Daoy (cell line): ENCODE results near the gene LYPLAL1. TPM values are rescaled to one million over a fixed set of nuclear protein-coding genes. Genes with fewer than 3 reads are reported as not detected.
"Not testable (repeated sequence)": the region's sequence is repeated elsewhere in the genome, so short reads cannot be mapped to it uniquely, and the experiment has no call there.

Experiments used
- DNase-seq: peaks from one replicate; pipeline ENCODE4 v3.0.0-alpha.2; 2015; ENCODE audit warnings: low read depth
- total RNA-seq: library from RNA; depleted of rRNA; stranded (reverse); fragments of >200 nt; shearing (Covaris generic); gene quantifications from 2 replicates; pipeline ENCODE4 v1.2.3, GENCODE V29; 2014

The LYPLAL1 gene
- total RNA-seq, 1 experiment from 2014 or later: 16.2 TPM

DNA sequence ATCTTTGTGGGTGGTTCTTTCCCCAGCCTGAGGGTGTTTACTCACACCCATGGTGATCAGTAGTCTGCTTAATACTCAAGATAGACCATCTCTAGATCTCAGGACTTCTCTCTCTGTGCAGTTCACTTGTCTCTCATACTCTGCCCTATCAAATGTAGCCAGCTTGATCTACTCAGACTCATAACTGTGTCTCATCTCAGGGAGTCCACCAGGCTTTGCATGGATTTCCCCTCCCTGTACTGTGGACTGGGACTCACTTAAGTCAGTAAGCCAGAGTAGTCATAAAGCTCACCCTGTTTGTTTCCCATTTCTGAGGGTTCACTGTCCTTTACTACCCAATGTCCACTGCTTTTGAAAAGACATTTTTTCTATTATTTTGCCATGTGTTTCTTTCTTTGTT, 41.8 kb downstream of the LYPLAL1 start:
- no peak for DNase-seq

DNA sequence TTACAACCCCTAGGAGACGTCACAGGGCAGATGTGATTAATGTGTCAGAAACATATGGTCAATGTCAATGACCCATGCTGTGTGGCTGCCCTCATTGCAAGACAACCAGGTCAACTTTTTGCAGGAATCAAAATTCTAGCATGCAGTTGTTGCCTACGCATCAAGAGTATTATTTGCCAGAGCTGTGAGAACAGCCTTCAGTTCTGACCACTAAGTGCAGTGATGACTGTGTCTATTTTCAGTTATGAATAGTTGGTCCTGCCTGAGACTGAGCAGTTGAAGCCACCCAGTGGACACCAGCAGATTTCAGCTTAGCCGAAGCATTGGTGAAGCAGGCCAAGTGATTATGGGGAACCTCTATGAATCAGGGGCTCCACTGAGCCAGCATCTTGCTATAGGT, 47.3 kb downstream of the LYPLAL1 start:
- no peak for DNase-seq

DNA sequence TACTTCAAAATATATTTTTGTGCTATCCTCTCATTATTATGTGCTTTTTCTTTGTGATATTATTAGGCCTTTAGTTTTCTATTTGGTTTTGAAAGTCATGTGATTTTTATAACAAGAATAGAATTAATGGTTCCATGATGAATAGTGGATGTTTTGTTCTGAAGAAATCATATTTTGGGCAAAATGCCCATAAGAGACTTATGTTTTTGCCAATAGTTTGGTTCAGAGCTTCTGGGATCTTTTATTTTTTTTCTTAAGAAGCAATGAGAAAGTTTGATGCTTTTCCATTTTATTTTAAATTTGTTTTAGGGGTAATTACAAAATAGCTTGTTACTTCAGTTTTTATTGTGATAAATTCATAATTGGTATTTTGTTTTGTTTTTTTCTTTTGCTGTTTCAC, 49.8 kb downstream of the LYPLAL1 start:
- DNase-seq: no peak

DNA sequence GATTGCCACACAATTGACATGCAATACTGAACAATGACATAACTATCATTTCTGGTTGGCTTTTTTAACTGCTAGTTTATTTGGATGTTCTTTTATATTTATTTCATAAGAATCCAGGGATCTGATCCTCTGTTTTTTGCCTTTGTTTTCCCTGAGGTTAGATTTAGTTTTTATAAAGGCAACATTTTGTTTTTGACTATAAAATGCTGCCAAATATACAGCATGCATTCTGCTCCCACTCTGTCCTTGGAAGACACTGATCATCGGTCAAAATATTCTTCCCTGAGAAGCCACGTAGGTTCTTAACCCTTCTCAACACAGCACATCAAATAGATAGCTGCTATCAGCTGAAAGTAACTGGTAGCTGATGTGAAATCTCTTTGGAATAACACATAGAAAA, 52.5 kb downstream of the LYPLAL1 start:
- DNase-seq: no peak

DNA sequence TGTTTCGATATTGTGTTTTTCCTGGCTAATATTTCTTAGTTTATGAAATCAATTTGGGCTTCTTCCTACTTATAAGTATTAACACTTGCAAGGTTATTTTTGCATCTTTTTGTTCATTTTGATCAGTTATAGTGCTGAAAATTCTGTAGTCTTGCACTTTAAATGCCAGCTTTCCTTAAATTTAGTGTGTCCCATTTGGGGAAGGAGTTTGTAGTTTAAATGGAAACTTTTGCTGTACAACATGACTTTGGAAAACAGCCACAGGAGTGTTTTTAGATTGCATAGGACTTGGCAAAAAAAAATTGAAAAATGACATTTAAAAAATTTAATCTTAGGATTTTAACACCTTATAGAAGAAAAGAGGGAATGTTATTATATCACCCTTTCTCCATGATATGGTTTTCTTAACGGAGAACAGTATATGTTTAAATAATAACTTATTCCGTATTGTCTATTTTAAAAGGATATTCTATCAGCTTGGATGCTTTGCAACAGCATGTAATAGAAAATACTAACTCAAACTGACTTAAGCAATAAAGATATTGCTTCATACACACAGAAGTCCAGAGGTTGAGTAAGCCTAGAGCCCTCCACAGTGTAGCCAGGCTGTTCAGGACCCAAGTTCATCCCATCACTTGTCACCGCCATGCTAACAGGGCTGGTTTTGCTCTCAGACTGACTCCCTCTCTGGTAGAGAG, 53.8 kb downstream of the LYPLAL1 start:
- DNase-seq: no peak

DNA sequence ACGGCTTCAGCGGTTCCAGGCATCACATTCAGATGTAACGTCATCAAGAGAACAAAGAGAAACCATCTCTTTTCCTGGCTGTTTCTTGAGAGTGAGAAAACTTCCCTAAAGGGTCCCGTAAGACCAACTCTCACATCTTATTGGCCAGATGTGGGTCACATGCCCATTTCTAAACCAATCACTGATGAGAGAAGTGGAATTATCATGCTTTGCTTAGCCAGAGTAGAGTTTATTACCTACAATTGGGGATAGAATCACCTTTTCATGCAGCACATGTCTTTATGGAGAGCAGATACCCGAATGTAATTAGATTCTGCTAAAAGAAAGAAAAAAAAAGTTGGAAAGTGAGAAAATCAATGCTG, 54.4 kb downstream of the LYPLAL1 start:
- no peak for DNase-seq

DNA sequence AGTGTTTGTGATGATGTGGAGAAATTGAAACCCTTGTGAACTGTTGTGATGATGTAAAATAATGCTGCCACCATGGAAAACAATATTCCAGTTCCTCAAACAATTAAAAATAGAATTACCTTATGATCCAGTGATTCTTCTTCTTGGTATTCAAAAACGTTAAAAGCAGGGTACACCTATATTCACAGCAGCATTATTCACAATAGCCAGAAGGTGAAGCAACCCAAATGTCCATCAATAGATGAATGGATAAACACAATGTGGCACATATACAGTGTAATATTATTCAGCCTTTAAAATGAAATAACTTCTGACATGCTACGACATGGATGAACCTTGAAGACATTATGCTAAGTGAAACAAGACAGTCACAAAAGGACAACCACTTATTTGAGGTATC, 59.2 kb downstream of the LYPLAL1 start:
- DNase-seq: no peak

DNA sequence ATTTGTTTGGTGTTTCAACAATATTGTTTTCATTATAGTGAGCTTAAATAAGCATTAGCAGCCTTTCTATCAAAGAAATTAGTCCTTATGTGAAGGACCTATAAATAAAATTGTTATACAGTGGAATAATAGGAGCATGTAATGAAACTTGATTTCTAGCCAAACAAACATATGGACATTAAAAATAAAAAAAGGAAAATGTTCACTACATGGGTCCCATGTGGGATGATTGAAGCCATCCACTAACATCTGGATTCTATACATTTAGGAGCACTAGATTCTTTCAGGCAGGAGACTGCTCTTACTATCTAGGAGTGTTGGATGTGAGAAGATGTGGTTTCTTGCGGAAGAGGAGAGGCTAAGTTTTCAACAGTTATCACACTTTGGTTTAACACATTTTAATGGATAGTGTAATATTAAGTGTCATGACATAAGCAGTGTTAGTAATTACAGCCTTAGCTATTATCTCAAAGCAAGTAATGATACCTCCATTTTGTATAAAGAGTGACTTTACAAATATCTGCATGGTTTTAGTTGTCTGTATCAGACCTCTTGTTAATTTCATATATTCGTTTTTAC, 62.3 kb downstream of the LYPLAL1 start:
- no peak for DNase-seq

DNA sequence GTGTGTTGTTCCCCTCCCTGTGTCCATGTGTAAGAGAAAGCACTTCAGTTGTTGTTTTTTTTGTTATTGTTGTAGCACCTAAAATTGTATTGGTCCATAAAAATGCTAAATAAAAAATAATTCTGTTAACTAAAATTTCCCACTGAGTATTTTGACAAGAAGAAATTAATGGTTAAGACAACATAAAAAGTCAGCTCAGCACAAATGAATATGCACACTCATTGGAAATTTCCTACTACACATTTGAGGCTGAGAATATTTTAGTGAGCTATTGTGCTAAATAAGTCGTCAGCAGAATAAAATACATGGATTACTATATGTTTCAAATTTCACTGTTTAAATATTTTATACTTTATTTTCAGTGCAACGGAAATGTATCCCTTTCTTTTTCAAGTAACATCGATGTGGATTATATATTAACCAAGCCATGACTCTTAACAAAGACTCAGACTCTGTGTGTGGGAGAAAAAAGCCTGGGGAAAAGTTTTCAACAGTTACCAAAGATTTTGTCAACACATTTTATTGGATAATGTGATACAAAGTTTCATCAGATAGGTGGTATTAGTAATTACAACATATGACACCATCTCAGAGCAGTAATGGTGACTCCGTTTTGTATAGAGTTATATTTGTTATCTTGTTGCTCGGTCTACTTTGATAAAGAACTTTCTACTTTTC, 63.4 kb downstream of the LYPLAL1 start:
- no peak for DNase-seq

DNA sequence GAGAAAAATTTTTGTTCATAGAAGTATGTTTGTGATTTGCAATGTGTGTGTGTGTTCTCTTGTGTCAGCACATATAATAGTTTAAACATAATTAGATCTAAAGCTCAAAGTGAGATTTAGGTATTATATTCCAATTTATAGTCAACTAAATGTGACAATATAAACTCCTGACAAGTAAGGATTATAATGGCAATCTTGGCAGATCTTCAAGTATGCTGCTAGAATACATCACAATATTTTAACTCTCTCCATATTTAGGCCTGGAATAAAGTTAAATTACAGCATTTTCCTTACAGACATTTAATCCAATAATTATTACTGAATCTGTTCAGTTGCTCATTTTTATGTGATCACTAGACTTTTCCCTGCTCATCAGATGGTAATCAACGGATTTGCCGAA, 65.8 kb downstream of the LYPLAL1 start:
- DNase-seq: no peak

DNA sequence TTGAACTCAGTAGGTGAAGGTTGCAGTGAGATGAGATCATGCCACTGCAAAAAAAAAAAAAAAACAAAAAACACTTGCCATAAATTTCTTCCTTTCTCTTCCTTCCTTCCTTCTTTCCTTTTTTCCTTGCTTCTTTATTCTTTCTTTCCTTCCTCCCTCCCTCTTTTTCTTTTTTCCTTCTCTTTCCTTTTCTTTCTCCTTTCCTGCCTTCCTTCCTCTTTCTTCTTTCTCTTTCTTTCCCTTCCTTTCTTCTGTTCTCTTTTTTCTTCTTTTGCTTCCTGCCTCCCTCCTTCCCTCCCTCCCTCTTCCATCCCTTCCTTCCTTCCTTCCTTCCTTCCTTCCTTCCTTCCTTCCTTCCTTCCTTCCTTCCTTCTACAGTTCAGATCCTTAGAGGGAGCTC, 71.2 kb downstream of the LYPLAL1 start:
- no peak for DNase-seq

DNA sequence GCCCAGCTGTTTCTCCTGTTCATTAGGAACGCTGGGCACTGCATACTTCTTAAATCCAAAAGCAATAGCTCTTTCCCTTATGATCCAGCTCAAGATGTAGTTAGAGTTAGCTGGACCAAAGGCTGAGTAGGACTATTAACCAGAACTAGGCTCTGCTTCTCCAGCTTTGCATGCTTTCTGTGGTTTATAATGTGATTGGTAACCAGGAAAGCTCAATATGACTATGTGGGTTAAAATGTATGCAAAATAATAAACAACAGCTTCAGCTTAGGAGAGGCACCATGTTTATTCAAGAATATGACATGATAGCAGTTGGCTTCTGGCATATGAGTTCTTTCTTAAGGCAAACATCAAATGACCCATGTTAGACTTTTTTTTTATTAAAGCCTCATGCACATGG, 73.8 kb downstream of the LYPLAL1 start:
- DNase-seq: no peak

DNA sequence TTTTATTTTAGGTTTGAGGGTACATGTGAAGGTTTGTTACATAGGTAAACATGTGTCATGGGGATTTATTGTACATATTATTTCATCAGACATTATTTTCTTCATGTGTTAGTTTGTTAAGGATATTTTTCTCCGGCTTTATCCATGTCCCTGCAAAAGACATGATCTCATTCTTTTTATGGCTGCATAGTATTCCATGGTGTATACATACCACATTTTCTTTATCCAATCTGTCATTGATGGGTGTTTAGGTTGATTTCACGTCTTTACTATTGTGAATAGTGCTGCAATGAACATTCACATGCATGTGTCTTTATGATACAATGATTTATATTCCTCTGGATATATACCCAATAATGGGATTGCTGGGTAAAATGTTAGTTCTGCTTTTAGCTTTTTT, 76.8 kb downstream of the LYPLAL1 start:
- not testable (repeated sequence) for DNase-seq

DNA sequence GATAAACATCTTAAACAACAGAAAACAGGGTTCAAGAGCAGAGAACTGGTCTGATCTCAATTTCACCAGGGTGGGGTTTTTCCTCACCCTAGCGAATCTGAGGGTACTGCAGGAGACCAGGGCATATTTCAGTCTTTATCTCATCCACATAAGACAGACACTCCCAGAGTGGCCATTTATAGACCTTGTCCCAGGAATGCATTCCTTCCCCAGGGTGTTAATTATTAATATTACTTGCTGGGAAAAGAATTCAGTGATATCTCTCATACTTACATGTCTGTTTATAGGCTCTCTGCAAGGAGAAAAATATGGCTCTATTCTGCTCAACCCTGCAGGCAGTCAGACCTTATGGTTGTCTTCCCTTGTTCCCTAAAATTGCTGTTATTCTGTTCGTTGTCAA, 84.1 kb downstream of the LYPLAL1 start:
- no peak for DNase-seq

DNA sequence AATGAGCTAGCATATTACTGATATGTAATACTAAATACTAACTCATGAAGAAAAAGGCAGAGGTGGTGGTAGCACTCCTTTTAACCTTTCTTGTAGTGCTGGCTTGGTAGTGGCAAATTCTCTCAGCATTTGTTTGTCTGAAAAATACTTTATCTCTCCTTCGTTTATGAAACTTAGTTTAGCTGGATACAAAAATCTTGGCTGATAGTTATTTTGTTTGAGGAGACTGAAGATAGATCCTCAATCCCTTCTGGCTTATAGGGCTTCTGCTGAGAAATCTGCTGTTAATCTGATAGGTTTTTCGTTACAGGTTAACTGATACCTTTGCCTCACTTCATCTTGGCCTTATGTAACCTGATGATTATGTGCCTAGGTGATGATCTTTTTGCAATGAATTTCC, 87.8 kb downstream of the LYPLAL1 start:
- DNase-seq: no peak
